Measurements from ENCODE around the gene CASQ2. TPM values are rescaled to one million over a fixed set of nuclear protein-coding genes. Genes with fewer than 3 reads are reported as not detected.

The CASQ2 gene
- total and polyA plus RNA-seq, 9 of the 15 experiments (the other 6 are each of a cell fraction or from before 2014, with no cell fraction given): not detected

GRCh38 chr1:115671176-115671934 is 97.2 kb downstream of the CASQ2 start:
- H3K4me1 ChIP-seq (replicated peaks in 1 of 2; ENCODE audit: control insufficient read depth in 2 of 2, insufficient read depth in 2 of 2, low read length in 2 of 2): peaks cover 11 to 42% of the 10 kb centered on the region in 2 experiments
- no peak overlapping the region for H2AFZ ChIP-seq (ENCODE audit: low read depth, low read length)
- H3K9me1 ChIP-seq (ENCODE audit: control insufficient read depth, insufficient read depth, low read length): no peaks in the 10 kb centered on the region
- H3K4me3 ChIP-seq: no peak overlapping the region
- no peaks in the 10 kb centered on the region for H4K20me1 ChIP-seq (replicated peaks; ENCODE audit: control insufficient read depth, insufficient read depth, low read length)
- WGBS (ENCODE audit: insufficient coverage, low coverage, missing lambda C conversion rate): 67% methylated on average over 18 of the region's 19 CpGs
- H3K27me3 ChIP-seq (ENCODE audit: control insufficient read depth in 2 of 2, insufficient read depth in 2 of 2, low read length in 2 of 2): no peaks in the 10 kb centered on the region
- peak overlapping the region in 1 of 2 experiments; percentile 67; a peak in 2 of 4 replicates for H3K9ac ChIP-seq (ENCODE audit: insufficient read depth in 1 of 2, low read depth in 2 of 2, low read length in 2 of 2)
- BruUV-seq (replicated peaks): no TSS peak
- in situ Hi-C loops (cut with MboI) (no loop called here), intact Hi-C loops (cut with micrococcal nuclease) (no loop called here)
- peaks cover 45% of the 10 kb centered on the region for H3K36me3 ChIP-seq (ENCODE audit: control insufficient read depth, insufficient read depth, low read length)
- peaks cover 10% of the 10 kb centered on the region; the same call in 2 of the 3 replicates for H3K79me2 ChIP-seq (ENCODE audit: control insufficient read depth, insufficient read depth, low read length)
- no peak overlapping the region; the same call in 1 of the 2 replicates for H3K4me2 ChIP-seq (ENCODE audit: insufficient read depth, low read length)
- no peak overlapping the region for H3K27ac ChIP-seq (ENCODE audit: extremely low read depth, low read depth, low read length)
- POLR2A ChIA-PET: interaction anchor here (0.7 to 1.6 kb wide), 4 partner anchors 9 to 63 kb away, joined by 3 to 5 read pairs (median 4); no protein-coding TSS in a partner anchor
- DNase-seq (ENCODE audit: extremely low read depth in 1 of 4, low spot score in 3 of 4): peak in 2 of 4 experiments; percentile 23 to 42
- FAIRE-seq: no peak
- ATAC-seq: peak; percentile 52
- CTCF ChIA-PET (ENCODE audit: low intra/inter-chr PET ratio): no interaction called here
- H3K9me3 ChIP-seq (replicated peaks; ENCODE audit: control insufficient read depth, insufficient read depth, low read depth, low read length): no peaks in the 10 kb centered on the region
- TF ChIP-seq TCF3 (CRISPR knock-in tag; IDR thresholded peaks at IDR 0.05) (peak; percentile 60), E4F1 (CRISPR knock-in tag; IDR thresholded peaks at IDR 0.05; ENCODE audit: borderline replicate concordance) (no peak), FOXK2 (conservative IDR thresholded peaks at IDR 0.05 in 1 of 2, IDR thresholded peaks at IDR 0.05 in 1 of 2; ENCODE audit: low read depth in 2 of 2) (no peak), FOSL1 (tag; conservative IDR thresholded peaks at IDR 0.05) (peak; percentile 85), ZBTB33 (CRISPR knock-in tag; IDR thresholded peaks at IDR 0.05) (peak; percentile 89), KLF1 (tag; IDR thresholded peaks at IDR 0.05) (no peak), JUN (IDR thresholded peaks at IDR 0.05; ENCODE audit: borderline replicate concordance, low read depth, low read length) (peak; percentile 8; the same call in 1 of the 2 replicates), JUN (CRISPR knock-in tag; IDR thresholded peaks at IDR 0.05; ENCODE audit: borderline replicate concordance) (no peak), JUND (IDR thresholded peaks at IDR 0.05; ENCODE audit: borderline replicate concordance, low read depth, low read length) (peak; percentile 65; the same call in 1 of the 2 replicates), JUND (tag; IDR thresholded peaks at IDR 0.05; ENCODE audit: borderline replicate concordance, low read depth, low read length) (peak; percentile 58; the same call in 1 of the 3 replicates), NFE2 (IDR thresholded peaks at IDR 0.05; ENCODE audit: low read depth) (0 out of 2 replicates have a peak, but pooled peaks have one; percentile 2), YY1 (IDR thresholded peaks at IDR 0.05; ENCODE audit: borderline replicate concordance in 1 of 3, control insufficient read depth in 1 of 3, extremely low read depth in 1 of 3, insufficient read depth in 3 of 3, insufficient read length in 1 of 3, insufficient replicate concordance in 2 of 3, low read depth in 1 of 3, low read length in 2 of 3) (peak in 1 of 3 experiments; percentile 19), RFX5 (IDR thresholded peaks at IDR 0.05; ENCODE audit: low read depth, low read length) (no peak), TCF7 (IDR thresholded peaks at IDR 0.05; ENCODE audit: borderline replicate concordance) (peak; percentile 61; the same call in 1 of the 2 replicates), ZFX (CRISPR knock-in tag; IDR thresholded peaks at IDR 0.05) (peak; percentile 49)

All from K562 (cell line).